HepG2 (cell line): Measurements from ENCODE around the gene SAE1. TPM values are rescaled to one million over a fixed set of nuclear protein-coding genes. Genes with fewer than 3 reads are reported as not detected.
A peak's percentile ranks its signal among the peaks of the same experiment; 100 is the strongest.

ENCODE experiments used
- ARNT ChIP-seq: fragments of 450-650 bp; IDR thresholded peaks from 2 replicates; pipeline ENCODE4 v1.6.1; 2017
- FOSL1 ChIP-seq: sonication (generic); formaldehyde crosslinking; IDR thresholded peaks from 2 replicates; pipeline ENCODE4 v1.9.0; 2021; ENCODE audit warnings: missing genetic modification reagents, borderline replicate concordance
- FOSL2 ChIP-seq: sonication (generic); formaldehyde crosslinking; IDR thresholded peaks from 2 replicates; pipeline ENCODE4 v1.4.0; 2020; ENCODE audit warnings: missing genetic modification reagents
- MZF1 ChIP-seq: sonication (generic); formaldehyde crosslinking; IDR thresholded peaks from 2 replicates; pipeline ENCODE4 v1.8.1; 2023; ENCODE audit warnings: mild to moderate bottlenecking, missing genetic modification reagents, borderline replicate concordance
- NBN ChIP-seq: fragments of 450-650 bp; conservative IDR thresholded peaks from 2 replicates; pipeline ENCODE4 v1.6.1; 2017
- NFIC ChIP-seq: IDR thresholded peaks from 2 replicates; pipeline ENCODE4 v1.6.1; 2012; ENCODE audit warnings: mild to moderate bottlenecking, low read length, inconsistent platforms
- NPAS2 ChIP-seq: sonication (generic); formaldehyde crosslinking; IDR thresholded peaks from 2 replicates; pipeline ENCODE4 v1.8.0; 2022; ENCODE audit warnings: mild to moderate bottlenecking, missing genetic modification reagents, borderline replicate concordance
- TBX2 ChIP-seq: sonication (generic); formaldehyde crosslinking; IDR thresholded peaks from 2 replicates; pipeline ENCODE4 v1.5.0; 2020; ENCODE audit warnings: missing genetic modification reagents, mild to moderate bottlenecking, borderline replicate concordance
- YY1 ChIP-seq: IDR thresholded peaks from 2 replicates; pipeline ENCODE4 v1.6.1; 2011; ENCODE audit warnings: low read length, low read depth, moderate library complexity, mild to moderate bottlenecking; ENCODE audit not compliant: insufficient read depth, insufficient replicate concordance
- ZBTB3 ChIP-seq: sonication (generic); formaldehyde crosslinking; IDR thresholded peaks from 2 replicates; pipeline ENCODE4 v1.4.0; 2020; ENCODE audit warnings: low read depth, mild to moderate bottlenecking, moderate library complexity, missing genetic modification reagents, borderline replicate concordance
- ZMAT3 ChIP-seq: sonication (generic); formaldehyde crosslinking; conservative IDR thresholded peaks from 2 replicates; pipeline ENCODE4 v1.7.0; 2021; ENCODE audit warnings: missing genetic modification reagents
- ZNF136 ChIP-seq: sonication (generic); formaldehyde crosslinking; IDR thresholded peaks from 2 replicates; pipeline ENCODE4 v1.8.1; 2022; ENCODE audit warnings: low read depth, mild to moderate bottlenecking, moderate library complexity, missing genetic modification reagents
- ZNF143 ChIP-seq: sonication (generic); formaldehyde crosslinking; IDR thresholded peaks from 2 replicates; pipeline ENCODE4 v1.4.0; 2020; ENCODE audit warnings: missing genetic modification reagents
- ZNF326 ChIP-seq: sonication (generic); formaldehyde crosslinking; IDR thresholded peaks from 2 replicates; pipeline ENCODE4 v1.4.0; 2020; ENCODE audit warnings: missing genetic modification reagents, borderline replicate concordance
- ZNF850 ChIP-seq: sonication (generic); formaldehyde crosslinking; conservative IDR thresholded peaks from 2 replicates; pipeline ENCODE4 v1.9.0; 2021; ENCODE audit warnings: mild to moderate bottlenecking, missing genetic modification reagents
- polyA plus RNA-seq, 8 experiments: library from polyadenylated mRNA; depleted of rRNA in 3 of 8; stranded (reverse) in 7 of 8; unstranded in 1 of 8; fragments of >200 nt; fragmentation: Illumina TruSeq in 4 of 8; extraction: Trizol in 4 of 8; gene quantifications; 2 replicates each; pipeline versions ENCODE4 v1.2.1 to v1.2.3, GENCODE V29; 2011 to 2016; ENCODE audit warnings: low read depth in 4 of 8, missing spikeins in 1 of 8, mixed read lengths in 1 of 8; ENCODE audit not compliant: insufficient read depth in 1 of 8
- total RNA-seq, 5 experiments: library from RNA; depleted of rRNA; stranded (reverse); fragments of >200 nt; fragmentation: Illumina TruSeq; extraction: Trizol; gene quantifications; 2 replicates each; pipeline ENCODE4 v1.2.3, GENCODE V29; 2016; ENCODE audit warnings: low read depth in 1 of 5
- TF ChIP-seq, protein P1 (sequence below): sonication (generic); formaldehyde crosslinking; conservative IDR thresholded peaks from 2 replicates; pipeline ENCODE4 v1.8.0; 2022; ENCODE audit warnings: mild to moderate bottlenecking, moderate library complexity, missing genetic modification reagents
- TF ChIP-seq, protein P2 (sequence below): sonication (generic); formaldehyde crosslinking; conservative IDR thresholded peaks from 2 replicates; pipeline ENCODE4 v1.4.0; 2020; ENCODE audit warnings: missing genetic modification reagents
- TF ChIP-seq, protein P3 (sequence below): IDR thresholded peaks from 2 replicates; pipeline ENCODE4 v1.6.1; 2012; ENCODE audit warnings: inconsistent platforms
- TF ChIP-seq, protein P4 (sequence below), 2 experiments: sonication (generic) in 1 of 2; formaldehyde crosslinking in 1 of 2; IDR thresholded peaks; 2 replicates each; pipeline versions ENCODE4 v1.6.1 to v1.9.0; 2014 to 2022; ENCODE audit warnings: antibody characterized with exemption in 1 of 2, borderline replicate concordance in 1 of 2, inconsistent platforms in 1 of 2, low read depth in 1 of 2, missing genetic modification reagents in 1 of 2

The SAE1 gene
- total and polyA plus RNA-seq, 2 of the 13 experiments (the other 11 are each of a cell fraction or from before 2014, with no cell fraction given), result 87.6 to 197 TPM

DNA sequence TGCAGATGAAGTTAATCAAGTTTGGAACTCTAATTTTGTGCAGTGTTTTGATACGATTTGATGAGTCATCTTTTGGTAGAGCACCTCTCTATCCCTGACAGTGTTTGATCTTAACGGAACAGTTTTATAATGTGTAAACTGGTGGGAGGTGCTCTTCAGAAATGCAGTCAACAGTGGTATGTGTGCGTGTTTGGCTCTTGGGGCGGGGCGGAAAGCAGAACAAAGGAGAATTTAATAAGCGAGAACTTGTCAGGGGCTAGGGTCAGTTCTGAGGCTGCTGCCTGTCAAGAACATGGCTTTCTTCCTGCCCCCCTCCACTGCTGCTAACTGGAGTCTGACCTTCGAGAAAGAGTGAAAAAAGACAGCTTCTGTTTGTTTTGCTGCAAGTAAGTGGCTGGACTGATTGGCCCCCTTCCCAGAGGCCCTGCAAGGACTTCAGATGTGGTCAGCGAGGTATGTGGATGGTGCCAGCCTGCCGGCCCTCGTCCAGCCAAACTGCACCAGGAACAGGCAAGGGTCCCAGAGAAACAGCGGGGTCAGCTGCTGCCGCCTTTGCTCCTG lies 59.6 kb downstream of the SAE1 start (continued):
- TF ChIP-seq FOSL1 (CRISPR knock-in tag) (peak; percentile 54; the same call in 1 of the 2 replicates), ZBTB3 (CRISPR knock-in tag) (no peak), ARNT (no peak), ZMAT3 (CRISPR knock-in tag) (0 out of 2 replicates have a peak, but pooled peaks have one; percentile 9), YY1 (peak; percentile 13), ZNF143 (CRISPR knock-in tag) (no peak), ZNF326 (CRISPR knock-in tag) (no peak), MZF1 (CRISPR knock-in tag) (no peak), ZNF850 (no peak), FOSL2 (CRISPR knock-in tag) (peak; percentile 61), NPAS2 (CRISPR knock-in tag) (no peak), NFIC (peak; percentile 88; the same call in 1 of the 2 replicates), NBN (no peak), TBX2 (peak; percentile 87), ZNF136 (no peak)
- TF ChIP-seq, protein P1, sequence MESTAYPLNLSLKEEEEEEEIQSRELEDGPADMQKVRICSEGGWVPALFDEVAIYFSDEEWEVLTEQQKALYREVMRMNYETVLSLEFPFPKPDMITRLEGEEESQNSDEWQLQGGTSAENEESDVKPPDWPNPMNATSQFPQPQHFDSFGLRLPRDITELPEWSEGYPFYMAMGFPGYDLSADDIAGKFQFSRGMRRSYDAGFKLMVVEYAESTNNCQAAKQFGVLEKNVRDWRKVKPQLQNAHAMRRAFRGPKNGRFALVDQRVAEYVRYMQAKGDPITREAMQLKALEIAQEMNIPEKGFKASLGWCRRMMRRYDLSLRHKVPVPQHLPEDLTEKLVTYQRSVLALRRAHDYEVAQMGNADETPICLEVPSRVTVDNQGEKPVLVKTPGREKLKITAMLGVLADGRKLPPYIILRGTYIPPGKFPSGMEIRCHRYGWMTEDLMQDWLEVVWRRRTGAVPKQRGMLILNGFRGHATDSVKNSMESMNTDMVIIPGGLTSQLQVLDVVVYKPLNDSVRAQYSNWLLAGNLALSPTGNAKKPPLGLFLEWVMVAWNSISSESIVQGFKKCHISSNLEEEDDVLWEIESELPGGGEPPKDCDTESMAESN (CRISPR knock-in tag), result no peak
- TF ChIP-seq, protein P2, sequence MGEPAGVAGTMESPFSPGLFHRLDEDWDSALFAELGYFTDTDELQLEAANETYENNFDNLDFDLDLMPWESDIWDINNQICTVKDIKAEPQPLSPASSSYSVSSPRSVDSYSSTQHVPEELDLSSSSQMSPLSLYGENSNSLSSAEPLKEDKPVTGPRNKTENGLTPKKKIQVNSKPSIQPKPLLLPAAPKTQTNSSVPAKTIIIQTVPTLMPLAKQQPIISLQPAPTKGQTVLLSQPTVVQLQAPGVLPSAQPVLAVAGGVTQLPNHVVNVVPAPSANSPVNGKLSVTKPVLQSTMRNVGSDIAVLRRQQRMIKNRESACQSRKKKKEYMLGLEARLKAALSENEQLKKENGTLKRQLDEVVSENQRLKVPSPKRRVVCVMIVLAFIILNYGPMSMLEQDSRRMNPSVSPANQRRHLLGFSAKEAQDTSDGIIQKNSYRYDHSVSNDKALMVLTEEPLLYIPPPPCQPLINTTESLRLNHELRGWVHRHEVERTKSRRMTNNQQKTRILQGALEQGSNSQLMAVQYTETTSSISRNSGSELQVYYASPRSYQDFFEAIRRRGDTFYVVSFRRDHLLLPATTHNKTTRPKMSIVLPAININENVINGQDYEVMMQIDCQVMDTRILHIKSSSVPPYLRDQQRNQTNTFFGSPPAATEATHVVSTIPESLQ (CRISPR knock-in tag), result no peak
- TF ChIP-seq, protein P3, sequence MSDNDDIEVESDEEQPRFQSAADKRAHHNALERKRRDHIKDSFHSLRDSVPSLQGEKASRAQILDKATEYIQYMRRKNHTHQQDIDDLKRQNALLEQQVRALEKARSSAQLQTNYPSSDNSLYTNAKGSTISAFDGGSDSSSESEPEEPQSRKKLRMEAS, result peak; percentile 55; the same call in 1 of the 2 replicates
- TF ChIP-seq, protein P4, sequence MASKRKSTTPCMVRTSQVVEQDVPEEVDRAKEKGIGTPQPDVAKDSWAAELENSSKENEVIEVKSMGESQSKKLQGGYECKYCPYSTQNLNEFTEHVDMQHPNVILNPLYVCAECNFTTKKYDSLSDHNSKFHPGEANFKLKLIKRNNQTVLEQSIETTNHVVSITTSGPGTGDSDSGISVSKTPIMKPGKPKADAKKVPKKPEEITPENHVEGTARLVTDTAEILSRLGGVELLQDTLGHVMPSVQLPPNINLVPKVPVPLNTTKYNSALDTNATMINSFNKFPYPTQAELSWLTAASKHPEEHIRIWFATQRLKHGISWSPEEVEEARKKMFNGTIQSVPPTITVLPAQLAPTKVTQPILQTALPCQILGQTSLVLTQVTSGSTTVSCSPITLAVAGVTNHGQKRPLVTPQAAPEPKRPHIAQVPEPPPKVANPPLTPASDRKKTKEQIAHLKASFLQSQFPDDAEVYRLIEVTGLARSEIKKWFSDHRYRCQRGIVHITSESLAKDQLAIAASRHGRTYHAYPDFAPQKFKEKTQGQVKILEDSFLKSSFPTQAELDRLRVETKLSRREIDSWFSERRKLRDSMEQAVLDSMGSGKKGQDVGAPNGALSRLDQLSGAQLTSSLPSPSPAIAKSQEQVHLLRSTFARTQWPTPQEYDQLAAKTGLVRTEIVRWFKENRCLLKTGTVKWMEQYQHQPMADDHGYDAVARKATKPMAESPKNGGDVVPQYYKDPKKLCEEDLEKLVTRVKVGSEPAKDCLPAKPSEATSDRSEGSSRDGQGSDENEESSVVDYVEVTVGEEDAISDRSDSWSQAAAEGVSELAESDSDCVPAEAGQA (IDR thresholded peaks at IDR 0.05; ENCODE audit: low read depth), result no peak
- TF ChIP-seq, protein P4 (CRISPR knock-in tag; IDR thresholded peaks at IDR 0.05; ENCODE audit: borderline replicate concordance), result no peak
